HEK293 (cell line): Measurements from ENCODE around the gene PBX3.

ENCODE experiments used
- BCL11B ChIP-seq: fragments of 450-650 bp; formaldehyde crosslinking; IDR thresholded peaks from 2 replicates; pipeline ENCODE4 v1.5.1; 2016; ENCODE audit warnings: low read depth, missing biosample characterization, missing genetic modification characterization
- KLF16 ChIP-seq: fragments of 450-650 bp; formaldehyde crosslinking; IDR thresholded peaks from 2 replicates; pipeline ENCODE4 v1.5.1; 2017; ENCODE audit warnings: missing biosample characterization, missing genetic modification characterization
- YY1 ChIP-seq: fragments of 450-650 bp; formaldehyde crosslinking; IDR thresholded peaks from 2 replicates; pipeline ENCODE4 v1.5.1; 2018; ENCODE audit warnings: missing biosample characterization, missing genetic modification characterization
- ZBTB20 ChIP-seq: fragments of 450-650 bp; formaldehyde crosslinking; IDR thresholded peaks from 2 replicates; pipeline ENCODE4 v1.5.1; 2016; ENCODE audit warnings: missing biosample characterization, missing genetic modification characterization
- ZFHX2 ChIP-seq: fragments of 450-650 bp; formaldehyde crosslinking; conservative IDR thresholded peaks from 2 replicates; pipeline ENCODE4 v1.5.1; 2016; ENCODE audit warnings: missing biosample characterization, missing genetic modification characterization
- ZNF121 ChIP-seq: fragments of 450-650 bp; formaldehyde crosslinking; IDR thresholded peaks from 2 replicates; pipeline ENCODE4 v1.5.1; 2016; ENCODE audit warnings: missing biosample characterization, missing genetic modification characterization
- ZNF302 ChIP-seq: fragments of 450-650 bp; formaldehyde crosslinking; IDR thresholded peaks from 2 replicates; pipeline ENCODE4 v1.5.1; 2016; ENCODE audit warnings: missing biosample characterization, missing genetic modification characterization, low read depth
- ZNF549 ChIP-seq: fragments of 450-650 bp; IDR thresholded peaks from 2 replicates; pipeline ENCODE4 v1.5.1; 2018; ENCODE audit warnings: missing biosample characterization, missing genetic modification characterization, mild to moderate bottlenecking, inconsistent platforms, moderate library complexity
- ZNF76 ChIP-seq: fragments of 450-650 bp; formaldehyde crosslinking; IDR thresholded peaks from 2 replicates; pipeline ENCODE4; 2016; ENCODE audit warnings: low read depth, missing biosample characterization, missing genetic modification characterization, borderline replicate concordance
- TF ChIP-seq, protein P1 (sequence below): fragments of 450-650 bp; formaldehyde crosslinking; IDR thresholded peaks from 2 replicates; pipeline ENCODE4 v1.5.1; 2016; ENCODE audit warnings: missing biosample characterization, missing genetic modification characterization
- TF ChIP-seq, protein P2 (sequence below): fragments of 450-650 bp; formaldehyde crosslinking; conservative IDR thresholded peaks from 2 replicates; pipeline ENCODE4 v1.5.1; 2016; ENCODE audit warnings: low read depth, missing biosample characterization, missing genetic modification characterization
- TF ChIP-seq, protein P3 (sequence below): fragments of 450-650 bp; formaldehyde crosslinking; IDR thresholded peaks from 2 replicates; pipeline ENCODE4 v1.5.1; 2016; ENCODE audit warnings: missing biosample characterization, missing genetic modification characterization
- TF ChIP-seq, protein P4 (sequence below): fragments of 450-650 bp; formaldehyde crosslinking; IDR thresholded peaks from 2 replicates; pipeline ENCODE4 v1.5.1; 2016; ENCODE audit warnings: missing biosample characterization, missing genetic modification characterization, borderline replicate concordance

DNA sequence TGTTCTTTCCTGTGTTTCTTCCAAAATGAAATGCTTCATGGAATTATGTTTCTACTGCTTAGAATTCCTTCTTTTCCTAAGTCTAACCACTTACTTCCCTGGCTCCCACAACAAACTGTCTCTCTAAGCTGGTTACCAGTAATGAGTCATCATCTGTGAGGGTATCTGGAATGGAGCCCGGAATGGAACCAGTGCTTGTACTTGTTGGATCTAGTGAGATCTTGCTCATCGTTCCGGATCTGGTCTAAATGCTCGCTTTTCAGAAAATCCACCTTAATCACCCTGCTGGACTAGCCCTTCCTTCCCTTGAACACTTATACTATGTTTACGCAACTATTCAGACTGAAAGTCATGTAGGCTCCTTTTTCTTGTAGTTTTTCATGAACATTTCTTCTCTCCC is 184.8 kb downstream of the PBX3 start:
- TF ChIP-seq, protein P1, sequence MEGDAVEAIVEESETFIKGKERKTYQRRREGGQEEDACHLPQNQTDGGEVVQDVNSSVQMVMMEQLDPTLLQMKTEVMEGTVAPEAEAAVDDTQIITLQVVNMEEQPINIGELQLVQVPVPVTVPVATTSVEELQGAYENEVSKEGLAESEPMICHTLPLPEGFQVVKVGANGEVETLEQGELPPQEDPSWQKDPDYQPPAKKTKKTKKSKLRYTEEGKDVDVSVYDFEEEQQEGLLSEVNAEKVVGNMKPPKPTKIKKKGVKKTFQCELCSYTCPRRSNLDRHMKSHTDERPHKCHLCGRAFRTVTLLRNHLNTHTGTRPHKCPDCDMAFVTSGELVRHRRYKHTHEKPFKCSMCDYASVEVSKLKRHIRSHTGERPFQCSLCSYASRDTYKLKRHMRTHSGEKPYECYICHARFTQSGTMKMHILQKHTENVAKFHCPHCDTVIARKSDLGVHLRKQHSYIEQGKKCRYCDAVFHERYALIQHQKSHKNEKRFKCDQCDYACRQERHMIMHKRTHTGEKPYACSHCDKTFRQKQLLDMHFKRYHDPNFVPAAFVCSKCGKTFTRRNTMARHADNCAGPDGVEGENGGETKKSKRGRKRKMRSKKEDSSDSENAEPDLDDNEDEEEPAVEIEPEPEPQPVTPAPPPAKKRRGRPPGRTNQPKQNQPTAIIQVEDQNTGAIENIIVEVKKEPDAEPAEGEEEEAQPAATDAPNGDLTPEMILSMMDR (tag by site-specific recombination), result no peak
- TF ChIP-seq, protein P2, sequence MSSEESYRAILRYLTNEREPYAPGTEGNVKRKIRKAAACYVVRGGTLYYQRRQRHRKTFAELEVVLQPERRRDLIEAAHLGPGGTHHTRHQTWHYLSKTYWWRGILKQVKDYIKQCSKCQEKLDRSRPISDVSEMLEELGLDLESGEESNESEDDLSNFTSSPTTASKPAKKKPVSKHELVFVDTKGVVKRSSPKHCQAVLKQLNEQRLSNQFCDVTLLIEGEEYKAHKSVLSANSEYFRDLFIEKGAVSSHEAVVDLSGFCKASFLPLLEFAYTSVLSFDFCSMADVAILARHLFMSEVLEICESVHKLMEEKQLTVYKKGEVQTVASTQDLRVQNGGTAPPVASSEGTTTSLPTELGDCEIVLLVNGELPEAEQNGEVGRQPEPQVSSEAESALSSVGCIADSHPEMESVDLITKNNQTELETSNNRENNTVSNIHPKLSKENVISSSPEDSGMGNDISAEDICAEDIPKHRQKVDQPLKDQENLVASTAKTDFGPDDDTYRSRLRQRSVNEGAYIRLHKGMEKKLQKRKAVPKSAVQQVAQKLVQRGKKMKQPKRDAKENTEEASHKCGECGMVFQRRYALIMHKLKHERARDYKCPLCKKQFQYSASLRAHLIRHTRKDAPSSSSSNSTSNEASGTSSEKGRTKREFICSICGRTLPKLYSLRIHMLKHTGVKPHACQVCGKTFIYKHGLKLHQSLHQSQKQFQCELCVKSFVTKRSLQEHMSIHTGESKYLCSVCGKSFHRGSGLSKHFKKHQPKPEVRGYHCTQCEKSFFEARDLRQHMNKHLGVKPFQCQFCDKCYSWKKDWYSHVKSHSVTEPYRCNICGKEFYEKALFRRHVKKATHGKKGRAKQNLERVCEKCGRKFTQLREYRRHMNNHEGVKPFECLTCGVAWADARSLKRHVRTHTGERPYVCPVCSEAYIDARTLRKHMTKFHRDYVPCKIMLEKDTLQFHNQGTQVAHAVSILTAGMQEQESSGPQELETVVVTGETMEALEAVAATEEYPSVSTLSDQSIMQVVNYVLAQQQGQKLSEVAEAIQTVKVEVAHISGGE (tag by site-specific recombination), result no peak
- no peak for TF ChIP-seq YY1 (tag by site-specific recombination)
- TF ChIP-seq ZNF302 (tag by site-specific recombination), result no peak
- TF ChIP-seq, protein P3, sequence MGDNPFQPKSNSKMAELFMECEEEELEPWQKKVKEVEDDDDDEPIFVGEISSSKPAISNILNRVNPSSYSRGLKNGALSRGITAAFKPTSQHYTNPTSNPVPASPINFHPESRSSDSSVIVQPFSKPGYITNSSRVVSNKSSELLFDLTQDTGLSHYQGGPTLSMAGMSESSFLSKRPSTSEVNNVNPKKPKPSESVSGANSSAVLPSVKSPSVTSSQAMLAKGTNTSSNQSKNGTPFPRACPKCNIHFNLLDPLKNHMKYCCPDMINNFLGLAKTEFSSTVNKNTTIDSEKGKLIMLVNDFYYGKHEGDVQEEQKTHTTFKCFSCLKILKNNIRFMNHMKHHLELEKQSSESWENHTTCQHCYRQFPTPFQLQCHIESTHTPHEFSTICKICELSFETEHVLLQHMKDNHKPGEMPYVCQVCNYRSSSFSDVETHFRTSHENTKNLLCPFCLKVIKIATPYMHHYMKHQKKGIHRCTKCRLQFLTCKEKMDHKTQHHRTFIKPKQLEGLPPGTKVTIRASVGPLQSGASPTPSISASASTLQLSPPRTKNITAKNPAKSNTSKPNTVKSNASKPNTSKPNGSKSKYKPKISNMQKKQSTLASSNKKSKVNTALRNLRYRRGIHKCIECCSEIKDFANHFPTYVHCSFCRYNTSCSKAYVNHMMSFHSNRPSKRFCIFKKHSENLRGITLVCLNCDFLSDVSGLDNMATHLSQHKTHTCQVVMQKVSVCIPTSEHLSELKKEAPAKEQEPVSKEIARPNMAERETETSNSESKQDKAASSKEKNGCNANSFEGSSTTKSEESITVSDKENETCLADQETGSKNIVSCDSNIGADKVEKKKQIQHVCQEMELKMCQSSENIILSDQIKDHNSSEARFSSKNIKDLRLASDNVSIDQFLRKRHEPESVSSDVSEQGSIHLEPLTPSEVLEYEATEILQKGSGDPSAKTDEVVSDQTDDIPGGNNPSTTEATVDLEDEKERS (tag by site-specific recombination), result no peak
- TF ChIP-seq, protein P4, sequence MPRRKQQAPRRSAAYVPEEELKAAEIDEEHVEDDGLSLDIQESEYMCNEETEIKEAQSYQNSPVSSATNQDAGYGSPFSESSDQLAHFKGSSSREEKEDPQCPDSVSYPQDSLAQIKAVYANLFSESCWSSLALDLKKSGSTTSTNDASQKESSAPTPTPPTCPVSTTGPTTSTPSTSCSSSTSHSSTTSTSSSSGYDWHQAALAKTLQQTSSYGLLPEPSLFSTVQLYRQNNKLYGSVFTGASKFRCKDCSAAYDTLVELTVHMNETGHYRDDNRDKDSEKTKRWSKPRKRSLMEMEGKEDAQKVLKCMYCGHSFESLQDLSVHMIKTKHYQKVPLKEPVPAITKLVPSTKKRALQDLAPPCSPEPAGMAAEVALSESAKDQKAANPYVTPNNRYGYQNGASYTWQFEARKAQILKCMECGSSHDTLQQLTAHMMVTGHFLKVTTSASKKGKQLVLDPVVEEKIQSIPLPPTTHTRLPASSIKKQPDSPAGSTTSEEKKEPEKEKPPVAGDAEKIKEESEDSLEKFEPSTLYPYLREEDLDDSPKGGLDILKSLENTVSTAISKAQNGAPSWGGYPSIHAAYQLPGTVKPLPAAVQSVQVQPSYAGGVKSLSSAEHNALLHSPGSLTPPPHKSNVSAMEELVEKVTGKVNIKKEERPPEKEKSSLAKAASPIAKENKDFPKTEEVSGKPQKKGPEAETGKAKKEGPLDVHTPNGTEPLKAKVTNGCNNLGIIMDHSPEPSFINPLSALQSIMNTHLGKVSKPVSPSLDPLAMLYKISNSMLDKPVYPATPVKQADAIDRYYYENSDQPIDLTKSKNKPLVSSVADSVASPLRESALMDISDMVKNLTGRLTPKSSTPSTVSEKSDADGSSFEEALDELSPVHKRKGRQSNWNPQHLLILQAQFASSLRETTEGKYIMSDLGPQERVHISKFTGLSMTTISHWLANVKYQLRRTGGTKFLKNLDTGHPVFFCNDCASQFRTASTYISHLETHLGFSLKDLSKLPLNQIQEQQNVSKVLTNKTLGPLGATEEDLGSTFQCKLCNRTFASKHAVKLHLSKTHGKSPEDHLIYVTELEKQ (tag by site-specific recombination), result no peak
- no peak for TF ChIP-seq ZNF76 (tag by site-specific recombination)
- TF ChIP-seq ZNF121, result no peak
- no peak for TF ChIP-seq BCL11B
- no peak for TF ChIP-seq ZBTB20
- TF ChIP-seq ZFHX2 (tag by site-specific recombination), result no peak
- TF ChIP-seq KLF16 (tag by site-specific recombination), result no peak
- no peak for TF ChIP-seq ZNF549
